Testis (tissue), 3 donors: Measurements from ENCODE around the gene ROR2. TPM values are rescaled to one million over a fixed set of nuclear protein-coding genes. Genes with fewer than 3 reads are reported as not detected.

ENCODE experiments used
- DNase-seq: peaks from one replicate; pipeline ENCODE4 v3.0.0-alpha.2; 2019
- H3K27ac ChIP-seq, 2 donors: fragments of 200-600 bp; sonication (generic); one replicate each; pipeline ENCODE4 v1.5.1; 2019
- H3K27me3 ChIP-seq: fragments of 200-600 bp; sonication (generic); one replicate; pipeline ENCODE4 v1.5.1; 2019
- H3K36me3 ChIP-seq: fragments of 200-600 bp; sonication (generic); one replicate; pipeline ENCODE4 v1.5.1; 2017; ENCODE audit warnings: low read depth; ENCODE audit errors: missing control alignments
- H3K4me1 ChIP-seq: fragments of 200-600 bp; sonication (generic); one replicate; pipeline ENCODE4 v1.5.1; 2019
- H3K4me3 ChIP-seq, 2 donors: fragments of 200-600 bp; sonication (generic); one replicate each; pipeline ENCODE4 v1.5.1; 2017 to 2019
- H3K9me3 ChIP-seq: fragments of 200-600 bp; sonication (generic); one replicate; pipeline ENCODE4 v1.5.1; 2017
- CTCF ChIP-seq, 3 experiments: fragments of 450-650 bp in 2 of 3; fragments of 200-600 bp in 1 of 3; sonication (generic) in 1 of 3; IDR thresholded peaks; one replicate each; pipeline ENCODE4 v1.5.1; 2016 to 2019; ENCODE audit warnings: antibody characterized with exemption in 3 of 3, mild to moderate bottlenecking in 2 of 3, moderate library complexity in 1 of 3
- POLR2A ChIP-seq: fragments of 450-650 bp; IDR thresholded peaks from one replicate; pipeline ENCODE4 v1.6.1; 2017; ENCODE audit warnings: antibody characterized with exemption, mild to moderate bottlenecking, moderate library complexity
- WGBS, 2 donors: methylation state at CpG; one replicate each; pipeline ENCODE4 v1.1.5; 2018; 5-methylcytosine and 5-hydroxymethylcytosine counted together
- intact Hi-C: fragments of 100-400 bp; cut with DNase I; formaldehyde crosslinking; loops from one replicate; pipeline ENCODE4 v1.15.1; 2023; ENCODE audit warnings: low total_unique reads
- polyA plus RNA-seq: library from polyadenylated mRNA; stranded (reverse); fragments of 350-450 nt; fragmentation: Illumina TruSeq; extraction: RNeasy Lipid Tissue Mini Kit (QIAGEN cat#74804); gene quantifications from one replicate; pipeline ENCODE4 v1.2.3, GENCODE V29; 2014; ENCODE audit warnings: low read depth, low replicate concordance; ENCODE audit not compliant: insufficient read depth
- total RNA-seq, 2 donors: library from RNA; depleted of rRNA; stranded (reverse); fragments of >200 nt; gene quantifications; one replicate each; pipeline ENCODE4 v1.2.3, GENCODE V29; 2016

ROR2 gene
- total and polyA plus RNA-seq, 3 donors from 2014 or later, result 11.5 to 16.5 (median 12.3) TPM

GRCh38 chr9:91885746-91886413 is 64.1 kb downstream of the ROR2 start:
- Histone ChIP-seq H3K9me3 (no peaks in the 10 kb centered on the region), H3K27me3 (no peaks in the 10 kb centered on the region), H3K4me1 (peaks cover 11% of the 10 kb centered on the region), H3K4me3 (no peak overlapping the region), H3K27ac (no peak overlapping the region), H3K36me3 (no peaks in the 10 kb centered on the region)
- DNase-seq, result no peak
- intact Hi-C loops, result no loop called here
- TF ChIP-seq CTCF (IDR thresholded peaks at IDR 0.05) (no peak), POLR2A (no peak)
- 55 to 59% methylated on average over 21 to 22 of the region's 22 CpGs for WGBS, 2 donors

- DNase-seq, result no peak
- H3K27ac ChIP-seq, result no peak overlapping the region
- WGBS, 2 donors, result 81 to 85% methylated on average over 12 of the region's 12 CpGs
- no peaks in the 10 kb centered on the region for H3K27me3 ChIP-seq
- no peak for TF ChIP-seq CTCF (IDR thresholded peaks at IDR 0.05)
- TF ChIP-seq POLR2A, result no peak
- no peaks in the 10 kb centered on the region for H3K9me3 ChIP-seq
- H3K36me3 ChIP-seq, result no peaks in the 10 kb centered on the region
- no peak overlapping the region for H3K4me3 ChIP-seq
- H3K4me1 ChIP-seq, result peaks cover 16% of the 10 kb centered on the region
- intact Hi-C loops, result no loop called here
These were observed 65.0 kb downstream of the ROR2 start for GRCh38 chr9:91884696-91885687.

- H3K27ac ChIP-seq, result no peak overlapping the region
- H3K27me3 ChIP-seq, result no peaks in the 10 kb centered on the region
- TF ChIP-seq POLR2A (no peak), CTCF (IDR thresholded peaks at IDR 0.05) (no peak)
- no peaks in the 10 kb centered on the region for H3K9me3 ChIP-seq
- no peaks in the 10 kb centered on the region for H3K36me3 ChIP-seq
- no peak for DNase-seq
- H3K4me3 ChIP-seq, result no peak overlapping the region
- peaks cover 12% of the 10 kb centered on the region for H3K4me1 ChIP-seq
- intact Hi-C loops, result no loop called here
- 96 to 100% methylated on average over 1 of the region's 1 CpG for WGBS, 2 donors
These were observed 65.9 kb downstream of the ROR2 start for GRCh38 chr9:91884153-91884552.

- no peak for DNase-seq
- Histone ChIP-seq H3K27me3 (no peaks in the 10 kb centered on the region), H3K4me1 (peaks cover 7% of the 10 kb centered on the region), H3K27ac (no peak overlapping the region), H3K9me3 (no peaks in the 10 kb centered on the region), H3K4me3 (no peak overlapping the region), H3K36me3 (no peaks in the 10 kb centered on the region)
- intact Hi-C loops, result no loop called here
- 94 to 100% methylated on average over 3 of the region's 3 CpGs for WGBS, 2 donors
- TF ChIP-seq POLR2A (no peak), CTCF (IDR thresholded peaks at IDR 0.05) (no peak)
These were observed 66.5 kb downstream of the ROR2 start for GRCh38 chr9:91883503-91883902.
